Mesothelial cell of epicardium (in vitro differentiated cells): ENCODE measurements around the gene MLEC. TPM values are rescaled to one million over a fixed set of nuclear protein-coding genes. Genes with fewer than 3 reads are reported as not detected.

ENCODE experiments used
- DNase-seq, 2 experiments: peaks; one replicate each; pipeline ENCODE4 v3.0.0; 2021; ENCODE audit warnings: low spot score in 2 of 2; ENCODE audit not compliant: unreplicated experiment in 2 of 2
- H3K27ac Mint-ChIP-seq: 2 replicates; pipeline ENCODE4 v1.8.0; 2021; ENCODE audit warnings: mixed read lengths
- H3K27me3 Mint-ChIP-seq: 2 replicates; pipeline ENCODE4 v1.8.0; 2021; ENCODE audit warnings: low read depth, mixed read lengths
- H3K36me3 Mint-ChIP-seq: 2 replicates; pipeline ENCODE4 v1.8.0; 2021; ENCODE audit warnings: mixed read lengths
- H3K4me1 Mint-ChIP-seq: 2 replicates; pipeline ENCODE4 v1.8.0; 2021; ENCODE audit warnings: mixed read lengths
- H3K4me3 Mint-ChIP-seq: 2 replicates; pipeline ENCODE4 v1.8.0; 2021; ENCODE audit warnings: mild to moderate bottlenecking, moderate library complexity, mixed read lengths
- H3K9me3 Mint-ChIP-seq: 2 replicates; pipeline ENCODE4 v1.8.0; 2021; ENCODE audit warnings: mixed read lengths
- total RNA-seq: library from RNA; stranded (reverse); gene quantifications from 3 replicates; pipeline ENCODE4 v1.2.1, GENCODE V29; 2021
- TF ChIP-seq, protein P1 (sequence below): fragments of 200-600 bp; sonication (generic); IDR thresholded peaks from one replicate; pipeline ENCODE4 v1.5.0; 2021; ENCODE audit warnings: antibody characterized with exemption; ENCODE audit not compliant: unreplicated experiment

Gene MLEC
- total RNA-seq, 1 donor from 2014 or later: 174 TPM

- peak overlapping the region; percentile 79 for H3K27ac Mint-ChIP-seq
- H3K4me3 Mint-ChIP-seq: peak overlapping the region; percentile 71
- peaks cover 10% of the 10 kb centered on the region for H3K36me3 Mint-ChIP-seq
- no peaks in the 10 kb centered on the region for H3K9me3 Mint-ChIP-seq
- DNase-seq: no peak
- no peaks in the 10 kb centered on the region for H3K27me3 Mint-ChIP-seq
- H3K4me1 Mint-ChIP-seq: peaks cover 32% of the 10 kb centered on the region
- TF ChIP-seq, protein P1, sequence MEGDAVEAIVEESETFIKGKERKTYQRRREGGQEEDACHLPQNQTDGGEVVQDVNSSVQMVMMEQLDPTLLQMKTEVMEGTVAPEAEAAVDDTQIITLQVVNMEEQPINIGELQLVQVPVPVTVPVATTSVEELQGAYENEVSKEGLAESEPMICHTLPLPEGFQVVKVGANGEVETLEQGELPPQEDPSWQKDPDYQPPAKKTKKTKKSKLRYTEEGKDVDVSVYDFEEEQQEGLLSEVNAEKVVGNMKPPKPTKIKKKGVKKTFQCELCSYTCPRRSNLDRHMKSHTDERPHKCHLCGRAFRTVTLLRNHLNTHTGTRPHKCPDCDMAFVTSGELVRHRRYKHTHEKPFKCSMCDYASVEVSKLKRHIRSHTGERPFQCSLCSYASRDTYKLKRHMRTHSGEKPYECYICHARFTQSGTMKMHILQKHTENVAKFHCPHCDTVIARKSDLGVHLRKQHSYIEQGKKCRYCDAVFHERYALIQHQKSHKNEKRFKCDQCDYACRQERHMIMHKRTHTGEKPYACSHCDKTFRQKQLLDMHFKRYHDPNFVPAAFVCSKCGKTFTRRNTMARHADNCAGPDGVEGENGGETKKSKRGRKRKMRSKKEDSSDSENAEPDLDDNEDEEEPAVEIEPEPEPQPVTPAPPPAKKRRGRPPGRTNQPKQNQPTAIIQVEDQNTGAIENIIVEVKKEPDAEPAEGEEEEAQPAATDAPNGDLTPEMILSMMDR: no peak
These were observed 24.5 kb downstream of the MLEC start for GRCh38 chr12:120711411-120711810.

GRCh38 chr12:120712610-120713009 lies 25.7 kb downstream of the MLEC start:
- DNase-seq: no peak
- TF ChIP-seq, protein P1: no peak
- Mint-ChIP-seq H3K4me3 (no peak overlapping the region), H3K9me3 (no peaks in the 10 kb centered on the region), H3K4me1 (peaks cover 32% of the 10 kb centered on the region), H3K27ac (no peak overlapping the region), H3K36me3 (peaks cover 13% of the 10 kb centered on the region), H3K27me3 (no peaks in the 10 kb centered on the region)

GRCh38 chr12:120713861-120714482 lies 27.0 kb downstream of the MLEC start:
- peaks cover 21% of the 10 kb centered on the region for H3K36me3 Mint-ChIP-seq
- H3K27me3 Mint-ChIP-seq: no peaks in the 10 kb centered on the region
- TF ChIP-seq, protein P1: peak; percentile 78
- no peak overlapping the region for H3K4me3 Mint-ChIP-seq
- peak in 1 of 2 experiments; percentile 69 for DNase-seq
- H3K9me3 Mint-ChIP-seq: no peaks in the 10 kb centered on the region
- H3K4me1 Mint-ChIP-seq: peaks cover 32% of the 10 kb centered on the region
- peak overlapping the region; percentile 41 for H3K27ac Mint-ChIP-seq

DNA sequence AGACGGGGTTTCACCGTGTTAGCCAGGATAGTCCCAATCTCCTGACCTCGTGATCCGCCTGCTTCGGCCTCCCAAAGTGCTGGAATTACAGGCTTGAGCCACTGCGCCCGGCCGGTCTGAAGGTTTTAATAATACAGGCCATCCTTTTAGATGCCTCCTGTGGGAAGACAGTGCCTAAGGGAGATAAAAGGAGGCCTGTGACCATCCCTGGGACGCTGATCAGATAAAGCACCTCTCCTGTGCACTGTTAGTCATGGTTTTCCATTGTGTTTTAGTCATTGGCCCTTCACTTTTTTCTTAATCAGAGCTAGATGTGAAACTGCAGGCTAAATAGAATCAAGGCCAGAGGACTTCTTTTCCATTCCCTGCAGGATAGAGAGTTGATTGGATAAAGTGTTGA lies 31.1 kb downstream of the MLEC start:
- Mint-ChIP-seq H3K27me3 (no peaks in the 10 kb centered on the region), H3K4me3 (no peak overlapping the region), H3K27ac (no peak overlapping the region), H3K4me1 (peaks cover 7% of the 10 kb centered on the region), H3K9me3 (no peaks in the 10 kb centered on the region), H3K36me3 (peaks cover 47% of the 10 kb centered on the region)
- no peak for DNase-seq
- TF ChIP-seq, protein P1: no peak

- Mint-ChIP-seq H3K27me3 (no peaks in the 10 kb centered on the region), H3K36me3 (peaks cover 46% of the 10 kb centered on the region), H3K4me3 (no peak overlapping the region), H3K4me1 (no peaks in the 10 kb centered on the region), H3K27ac (no peak overlapping the region), H3K9me3 (no peaks in the 10 kb centered on the region)
- DNase-seq: no peak
- TF ChIP-seq, protein P1: no peak
These were observed 32.1 kb downstream of the MLEC start for GRCh38 chr12:120719072-120719471.
